Mesendoderm (in vitro differentiated cells): Measurements from ENCODE around the gene BCL2.

Experiments used
- DNase-seq: peaks from one replicate; pipeline ENCODE4 v3.0.0; 2013
- H2AK5ac ChIP-seq: 2 replicates; pipeline ENCODE4 v1.6.1; 2013; ENCODE audit warnings: low read length, inconsistent platforms
- H2BK120ac ChIP-seq: 2 replicates; pipeline ENCODE4 v1.6.1; 2013; ENCODE audit warnings: low read depth, mild to moderate bottlenecking, low read length, moderate library complexity, mixed read lengths
- H2BK15ac ChIP-seq: replicated peaks from 2 replicates; pipeline ENCODE4 v1.6.1; 2013; ENCODE audit warnings: low read depth, mild to moderate bottlenecking, moderate library complexity
- H2BK5ac ChIP-seq: 2 replicates; pipeline ENCODE4 v1.6.1; 2013; ENCODE audit warnings: low read length, inconsistent platforms
- H3K18ac ChIP-seq: 2 replicates; pipeline ENCODE4 v1.6.1; 2013; ENCODE audit warnings: mild to moderate bottlenecking, low read length, mixed read lengths
- H3K23ac ChIP-seq: one replicate; pipeline ENCODE4 v1.6.1; 2013; ENCODE audit warnings: low read length
- H3K27ac ChIP-seq: 2 replicates; pipeline ENCODE4 v1.5.1; 2013; ENCODE audit warnings: low read depth, mild to moderate bottlenecking, inconsistent platforms, low read length, moderate library complexity
- H3K27me3 ChIP-seq: 2 replicates; pipeline ENCODE4 v1.6.1; 2013; ENCODE audit warnings: low read length, control low read depth, mild to moderate bottlenecking, inconsistent platforms; ENCODE audit not compliant: insufficient read depth, poor library complexity
- H3K36me3 ChIP-seq: 2 replicates; pipeline ENCODE4 v1.6.1; 2013; ENCODE audit warnings: low read length, inconsistent platforms; ENCODE audit not compliant: control insufficient read depth, insufficient read depth
- H3K4ac ChIP-seq: one replicate; pipeline ENCODE4 v1.6.1; 2013; ENCODE audit warnings: low read depth, mild to moderate bottlenecking, low read length, moderate library complexity
- H3K4me1 ChIP-seq: 2 replicates; pipeline ENCODE4 v1.6.1; 2013; ENCODE audit warnings: low read depth, low read length, inconsistent platforms; ENCODE audit not compliant: control insufficient read depth
- H3K4me2 ChIP-seq: 2 replicates; pipeline ENCODE4 v1.6.1; 2013; ENCODE audit warnings: low read length
- H3K4me3 ChIP-seq: 2 replicates; pipeline ENCODE4 v1.5.1; 2013; ENCODE audit warnings: mild to moderate bottlenecking, low read length
- H3K56ac ChIP-seq: one replicate; pipeline ENCODE4 v1.6.1; 2013; ENCODE audit warnings: low read length
- H3K79me1 ChIP-seq: 2 replicates; pipeline ENCODE4 v1.6.1; 2013; ENCODE audit warnings: low read length, inconsistent platforms
- H3K79me2 ChIP-seq: 2 replicates; pipeline ENCODE4 v1.6.1; 2013; ENCODE audit warnings: mild to moderate bottlenecking, low read length; ENCODE audit not compliant: control insufficient read depth, insufficient read depth
- H3K9ac ChIP-seq: 2 replicates; pipeline ENCODE4 v1.6.1; 2013; ENCODE audit warnings: low read length, inconsistent platforms
- H4K5ac ChIP-seq: one replicate; pipeline ENCODE4 v1.6.1; 2013; ENCODE audit warnings: low read length
- H4K8ac ChIP-seq: one replicate; pipeline ENCODE4 v1.6.1; 2013; ENCODE audit warnings: low read depth, mild to moderate bottlenecking, control low read depth, low read length, moderate library complexity
- WGBS: extraction: QIAGEN DNeasy Blood & Tissue Kit; methylation state at CpG from one replicate; pipeline ENCODE4 v1.1.7; 2013; ENCODE audit warnings: low lambda C conversion rate, missing lambda C conversion rate; ENCODE audit not compliant: insufficient coverage; ENCODE audit errors: extremely low coverage; 5-methylcytosine and 5-hydroxymethylcytosine counted together

Gene BCL2

GRCh38 chr18:63140997-63141777, 178.4 kb downstream of the BCL2 start:
- Histone ChIP-seq H3K79me2 (no peaks in the 10 kb centered on the region), H3K56ac (no peak overlapping the region), H3K27me3 (no peaks in the 10 kb centered on the region), H2BK120ac (no peak overlapping the region), H3K18ac (no peak overlapping the region), H2BK15ac (no peak overlapping the region), H3K79me1 (no peaks in the 10 kb centered on the region), H4K8ac (no peak overlapping the region), H3K9ac (no peak overlapping the region), H3K36me3 (no peaks in the 10 kb centered on the region), H3K4me2 (no peak overlapping the region), H3K4me3 (no peak overlapping the region), H3K4ac (no peak overlapping the region), H3K4me1 (no peaks in the 10 kb centered on the region), H4K5ac (no peak overlapping the region), H2AK5ac (no peak overlapping the region), H3K27ac (no peak overlapping the region), H3K23ac (no peak overlapping the region), H2BK5ac (no peak overlapping the region)
- no CpG with 5 or more reads among the region's 13 CpGs for WGBS
- DNase-seq: no peak

- H4K5ac ChIP-seq: no peak overlapping the region
- no peak overlapping the region for H2BK5ac ChIP-seq
- no peak overlapping the region for H3K4me2 ChIP-seq
- no peak overlapping the region for H2AK5ac ChIP-seq
- H3K23ac ChIP-seq: no peak overlapping the region
- no peak overlapping the region for H2BK15ac ChIP-seq
- no peaks in the 10 kb centered on the region for H3K27me3 ChIP-seq
- H4K8ac ChIP-seq: no peak overlapping the region
- no peak overlapping the region for H3K27ac ChIP-seq
- no peak overlapping the region for H3K9ac ChIP-seq
- no peaks in the 10 kb centered on the region for H3K36me3 ChIP-seq
- H2BK120ac ChIP-seq: no peak overlapping the region
- no CpG with 5 or more reads among the region's 3 CpGs for WGBS
- H3K79me1 ChIP-seq: no peaks in the 10 kb centered on the region
- H3K4ac ChIP-seq: no peak overlapping the region
- no peak overlapping the region for H3K18ac ChIP-seq
- H3K79me2 ChIP-seq: no peaks in the 10 kb centered on the region
- H3K4me3 ChIP-seq: no peak overlapping the region
- DNase-seq: no peak
- H3K4me1 ChIP-seq: no peaks in the 10 kb centered on the region
- H3K56ac ChIP-seq: no peak overlapping the region
These were observed 179.5 kb downstream of the BCL2 start for GRCh38 chr18:63140038-63140450.

- no peak overlapping the region for H2AK5ac ChIP-seq
- H2BK5ac ChIP-seq: no peak overlapping the region
- H3K27ac ChIP-seq: no peak overlapping the region
- H3K18ac ChIP-seq: no peak overlapping the region
- no peak overlapping the region for H2BK15ac ChIP-seq
- H3K4ac ChIP-seq: no peak overlapping the region
- H3K4me3 ChIP-seq: no peak overlapping the region
- no peak overlapping the region for H4K8ac ChIP-seq
- H4K5ac ChIP-seq: peak overlapping the region; percentile 15
- H3K56ac ChIP-seq: peak overlapping the region; percentile 68
- H2BK120ac ChIP-seq: no peak overlapping the region
- H3K79me1 ChIP-seq: no peaks in the 10 kb centered on the region
- peak; percentile 68 for DNase-seq
- no peaks in the 10 kb centered on the region for H3K36me3 ChIP-seq
- no peaks in the 10 kb centered on the region for H3K79me2 ChIP-seq
- peak overlapping the region; percentile 9 for H3K9ac ChIP-seq
- H3K4me1 ChIP-seq: no peaks in the 10 kb centered on the region
- H3K4me2 ChIP-seq: peak overlapping the region; percentile 58
- whole genome bisulfite sequencing: no CpG with 5 or more reads among the region's 10 CpGs
- no peak overlapping the region for H3K23ac ChIP-seq
- no peaks in the 10 kb centered on the region for H3K27me3 ChIP-seq
These were observed 180.9 kb downstream of the BCL2 start for GRCh38 chr18:63138436-63139340.

- no peak overlapping the region for H4K8ac ChIP-seq
- H3K36me3 ChIP-seq: no peaks in the 10 kb centered on the region
- no peak overlapping the region for H3K18ac ChIP-seq
- no peaks in the 10 kb centered on the region for H3K79me1 ChIP-seq
- peak overlapping the region; percentile 58 for H3K4me2 ChIP-seq
- H2BK5ac ChIP-seq: no peak overlapping the region
- H2BK120ac ChIP-seq: no peak overlapping the region
- no peak overlapping the region for H4K5ac ChIP-seq
- peak; percentile 11 for DNase-seq
- no peak overlapping the region for H3K4me3 ChIP-seq
- H3K79me2 ChIP-seq: no peaks in the 10 kb centered on the region
- no peak overlapping the region for H2BK15ac ChIP-seq
- H2AK5ac ChIP-seq: no peak overlapping the region
- no peaks in the 10 kb centered on the region for H3K27me3 ChIP-seq
- H3K4me1 ChIP-seq: no peaks in the 10 kb centered on the region
- no CpG with 5 or more reads among the region's 12 CpGs for WGBS
- no peak overlapping the region for H3K4ac ChIP-seq
- H3K9ac ChIP-seq: peak overlapping the region; percentile 9
- H3K23ac ChIP-seq: no peak overlapping the region
- H3K27ac ChIP-seq: no peak overlapping the region
- H3K56ac ChIP-seq: peak overlapping the region; percentile 68
These were observed 181.6 kb downstream of the BCL2 start for GRCh38 chr18:63137999-63138435.

GRCh38 chr18:63135101-63135500, 184.5 kb downstream of the BCL2 start:
- Histone ChIP-seq H2BK15ac (no peak overlapping the region), H3K79me2 (no peaks in the 10 kb centered on the region), H2BK120ac (no peak overlapping the region), H3K27ac (no peak overlapping the region), H3K4me2 (no peak overlapping the region), H3K36me3 (no peaks in the 10 kb centered on the region), H3K23ac (no peak overlapping the region), H3K79me1 (no peaks in the 10 kb centered on the region), H3K18ac (no peak overlapping the region), H2BK5ac (no peak overlapping the region), H4K8ac (no peak overlapping the region), H3K9ac (no peak overlapping the region), H3K4ac (no peak overlapping the region), H3K4me3 (no peak overlapping the region), H3K56ac (no peak overlapping the region), H3K27me3 (no peaks in the 10 kb centered on the region), H4K5ac (no peak overlapping the region), H2AK5ac (no peak overlapping the region), H3K4me1 (no peaks in the 10 kb centered on the region)
- no peak for DNase-seq
- whole genome bisulfite sequencing: no CpG with 5 or more reads among the region's 3 CpGs
